ENCODE measurements around the gene PPFIA3. TPM values are rescaled to one million over a fixed set of nuclear protein-coding genes. Genes with fewer than 3 reads are reported as not detected.

Gene PPFIA3
- total RNA-seq, 1 experiment from 2014 or later = 27.3 TPM

DNA sequence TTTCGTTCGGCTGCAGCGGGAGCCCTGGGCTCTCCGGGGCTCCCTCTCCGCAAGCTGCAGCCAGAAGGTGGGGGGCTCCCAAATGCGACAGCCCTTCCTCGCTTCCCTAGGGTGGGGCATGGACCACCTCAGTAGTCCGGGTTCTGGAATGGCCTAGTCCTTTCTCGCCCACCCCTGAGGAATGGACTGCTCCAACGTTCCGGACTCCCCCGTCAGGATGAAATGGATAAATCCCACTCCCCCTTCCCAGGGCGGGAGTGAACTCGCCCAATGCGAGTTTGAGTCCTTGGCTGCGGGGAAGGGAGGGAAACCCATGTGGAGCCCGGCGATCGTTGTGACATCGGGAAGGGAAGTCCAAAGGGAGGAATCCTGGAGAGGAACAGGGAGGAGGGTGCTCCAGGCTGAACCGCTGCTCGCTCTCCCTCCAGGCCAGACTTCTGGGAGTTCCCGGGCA lies 30.3 kb downstream of the PPFIA3 start:
- peaks cover 48% of the 10 kb centered on the region for H3K27me3 Mint-ChIP-seq (ENCODE audit: low read depth)
- H3K27ac Mint-ChIP-seq = peak overlapping the region; percentile 91
- peak; percentile 0 for ATAC-seq
- ChIA-PET CTCF (interaction anchor here (0.7 to 7.9 kb wide), 16 partner anchors 10 to 156 kb away, joined by 3 to 98 read pairs (median 8); partner anchors contain the start of genes GYS1, LIN7B and RUVBL2), POLR2A (interaction anchor here (0.5 to 2.5 kb wide), 13 partner anchors 8 to 398 kb away, joined by 3 to 8 read pairs (median 4); partner anchors contain the start of genes GYS1, LIN7B, NTF4 and RPS11)
- H3K4me1 Mint-ChIP-seq = peaks cover 33% of the 10 kb centered on the region
- H3K36me3 Mint-ChIP-seq = peaks cover 7% of the 10 kb centered on the region
- H3K4me3 Mint-ChIP-seq = peak overlapping the region; percentile 92
- peak; percentile 82 for DNase-seq (ENCODE audit: low spot score)
- peaks cover 11% of the 10 kb centered on the region for H3K9me3 Mint-ChIP-seq
- TF ChIP-seq GTF2I (CRISPR knock-in tag; conservative IDR thresholded peaks at IDR 0.05) = no peak
- TF ChIP-seq PRRX2 (CRISPR knock-in tag; IDR thresholded peaks at IDR 0.05) = no peak
- TF ChIP-seq CBFB (CRISPR knock-in tag; IDR thresholded peaks at IDR 0.05; ENCODE audit: low read depth) = no peak
- no peak for TF ChIP-seq RELA (CRISPR knock-in tag; IDR thresholded peaks at IDR 0.05; ENCODE audit: borderline replicate concordance)
- 0 out of 2 replicates have a peak, but pooled peaks have one; percentile 68 for TF ChIP-seq PRDM15 (CRISPR knock-in tag; IDR thresholded peaks at IDR 0.05)
- TF ChIP-seq ERG (CRISPR knock-in tag; IDR thresholded peaks at IDR 0.05) = no peak
- TF ChIP-seq GABPB1 (CRISPR knock-in tag; IDR thresholded peaks at IDR 0.05) = no peak
- TF ChIP-seq, protein P1, sequence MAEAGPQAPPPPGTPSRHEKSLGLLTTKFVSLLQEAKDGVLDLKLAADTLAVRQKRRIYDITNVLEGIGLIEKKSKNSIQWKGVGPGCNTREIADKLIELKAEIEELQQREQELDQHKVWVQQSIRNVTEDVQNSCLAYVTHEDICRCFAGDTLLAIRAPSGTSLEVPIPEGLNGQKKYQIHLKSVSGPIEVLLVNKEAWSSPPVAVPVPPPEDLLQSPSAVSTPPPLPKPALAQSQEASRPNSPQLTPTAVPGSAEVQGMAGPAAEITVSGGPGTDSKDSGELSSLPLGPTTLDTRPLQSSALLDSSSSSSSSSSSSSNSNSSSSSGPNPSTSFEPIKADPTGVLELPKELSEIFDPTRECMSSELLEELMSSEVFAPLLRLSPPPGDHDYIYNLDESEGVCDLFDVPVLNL (CRISPR knock-in tag; IDR thresholded peaks at IDR 0.05; ENCODE audit: borderline replicate concordance, low read depth) = 0 out of 2 replicates have a peak, but pooled peaks have one; percentile 46
- TF ChIP-seq NR2C2 (CRISPR knock-in tag; IDR thresholded peaks at IDR 0.05) = no peak
- no peak; the same call in 1 of the 2 replicates for TF ChIP-seq TEAD4 (CRISPR knock-in tag; IDR thresholded peaks at IDR 0.05)
- no peak for TF ChIP-seq JUN (CRISPR knock-in tag; IDR thresholded peaks at IDR 0.05)
- no peak for TF ChIP-seq STAT6 (CRISPR knock-in tag; conservative IDR thresholded peaks at IDR 0.05; ENCODE audit: low read depth)
- TF ChIP-seq HMGXB4 (CRISPR knock-in tag; IDR thresholded peaks at IDR 0.05) = 0 out of 2 replicates have a peak, but pooled peaks have one; percentile 41
- no peak for TF ChIP-seq ZNF219 (CRISPR knock-in tag; IDR thresholded peaks at IDR 0.05; ENCODE audit: borderline replicate concordance)
- no peak for TF ChIP-seq NFE2L1 (CRISPR knock-in tag; IDR thresholded peaks at IDR 0.05)
- TF ChIP-seq CREM (CRISPR knock-in tag; IDR thresholded peaks at IDR 0.05) = 0 out of 2 replicates have a peak, but pooled peaks have one; percentile 61
- TF ChIP-seq, protein P2, sequence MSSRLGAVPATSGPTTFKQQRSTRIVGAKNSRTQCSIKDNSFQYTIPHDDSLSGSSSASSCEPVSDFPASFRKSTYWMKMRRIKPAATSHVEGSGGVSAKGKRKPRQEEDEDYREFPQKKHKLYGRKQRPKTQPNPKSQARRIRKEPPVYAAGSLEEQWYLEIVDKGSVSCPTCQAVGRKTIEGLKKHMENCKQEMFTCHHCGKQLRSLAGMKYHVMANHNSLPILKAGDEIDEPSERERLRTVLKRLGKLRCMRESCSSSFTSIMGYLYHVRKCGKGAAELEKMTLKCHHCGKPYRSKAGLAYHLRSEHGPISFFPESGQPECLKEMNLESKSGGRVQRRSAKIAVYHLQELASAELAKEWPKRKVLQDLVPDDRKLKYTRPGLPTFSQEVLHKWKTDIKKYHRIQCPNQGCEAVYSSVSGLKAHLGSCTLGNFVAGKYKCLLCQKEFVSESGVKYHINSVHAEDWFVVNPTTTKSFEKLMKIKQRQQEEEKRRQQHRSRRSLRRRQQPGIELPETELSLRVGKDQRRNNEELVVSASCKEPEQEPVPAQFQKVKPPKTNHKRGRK (CRISPR knock-in tag; IDR thresholded peaks at IDR 0.05; ENCODE audit: borderline replicate concordance) = no peak
- no peak for TF ChIP-seq GRHL2 (CRISPR knock-in tag; IDR thresholded peaks at IDR 0.05; ENCODE audit: insufficient replicate concordance, severe bottlenecking)
- no peak; the same call in 1 of the 2 replicates for TF ChIP-seq E2F5 (CRISPR knock-in tag; IDR thresholded peaks at IDR 0.05)
- TF ChIP-seq KAT7 (CRISPR knock-in tag; IDR thresholded peaks at IDR 0.05; ENCODE audit: borderline replicate concordance) = no peak
- no peak for TF ChIP-seq OVOL2 (CRISPR knock-in tag; IDR thresholded peaks at IDR 0.05; ENCODE audit: borderline replicate concordance)
- TF ChIP-seq, protein P3, sequence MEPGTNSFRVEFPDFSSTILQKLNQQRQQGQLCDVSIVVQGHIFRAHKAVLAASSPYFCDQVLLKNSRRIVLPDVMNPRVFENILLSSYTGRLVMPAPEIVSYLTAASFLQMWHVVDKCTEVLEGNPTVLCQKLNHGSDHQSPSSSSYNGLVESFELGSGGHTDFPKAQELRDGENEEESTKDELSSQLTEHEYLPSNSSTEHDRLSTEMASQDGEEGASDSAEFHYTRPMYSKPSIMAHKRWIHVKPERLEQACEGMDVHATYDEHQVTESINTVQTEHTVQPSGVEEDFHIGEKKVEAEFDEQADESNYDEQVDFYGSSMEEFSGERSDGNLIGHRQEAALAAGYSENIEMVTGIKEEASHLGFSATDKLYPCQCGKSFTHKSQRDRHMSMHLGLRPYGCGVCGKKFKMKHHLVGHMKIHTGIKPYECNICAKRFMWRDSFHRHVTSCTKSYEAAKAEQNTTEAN (CRISPR knock-in tag; IDR thresholded peaks at IDR 0.05) = no peak
